Upper lobe of left lung (tissue), 6 donors: ENCODE results near the gene MBD5. TPM values are rescaled to one million over a fixed set of nuclear protein-coding genes. Genes with fewer than 3 reads are reported as not detected.

Experiments
- ATAC-seq, 2 donors: fragments of 200-7000 bp; cut with Tn5 transposase; one replicate each; pipeline ENCODE4 v1.9.1; 2022; ENCODE audit warnings: mild to moderate bottlenecking in 2 of 2, moderate library complexity in 2 of 2; ENCODE audit not compliant: low FRiP score in 2 of 2
- DNase-seq, 2 donors: peaks; one replicate each; pipeline ENCODE4 v3.0.0-alpha.2; 2019 to 2020
- H3K27ac ChIP-seq, 4 donors: fragments of 200-600 bp; sonication (generic); one replicate each; pipeline ENCODE4 v1.5.1; 2016 to 2019
- H3K27me3 ChIP-seq, 4 donors: fragments of 200-600 bp; sonication (generic); one replicate each; pipeline ENCODE4 v1.5.1; 2017 to 2019
- H3K36me3 ChIP-seq, 4 donors: fragments of 200-600 bp; sonication (generic); one replicate each; pipeline ENCODE4 v1.5.1; 2016 to 2019
- H3K4me1 ChIP-seq, 4 donors: fragments of 200-600 bp; sonication (generic); one replicate each; pipeline ENCODE4 v1.5.1; 2018 to 2019
- H3K4me3 ChIP-seq, 4 donors: fragments of 200-600 bp; sonication (generic); one replicate each; pipeline ENCODE4 v1.5.1; 2017 to 2019; ENCODE audit warnings: mild to moderate bottlenecking in 2 of 4, moderate library complexity in 1 of 4
- H3K9me3 ChIP-seq, 4 donors: fragments of 200-600 bp; sonication (generic); one replicate each; pipeline ENCODE4 v1.5.1; 2018 to 2019
- CTCF ChIP-seq, 6 experiments: fragments of 450-650 bp in 4 of 6; fragments of 200-600 bp in 2 of 6; sonication (generic) in 2 of 6; IDR thresholded peaks; one replicate each; pipeline ENCODE4 v1.5.1; 2016 to 2019; ENCODE audit warnings: antibody characterized with exemption in 6 of 6
- EP300 ChIP-seq, 4 donors: sonication (generic); formaldehyde crosslinking; IDR thresholded peaks; one replicate each; pipeline ENCODE4 v1.5.1; 2017; ENCODE audit warnings: antibody characterized with exemption in 4 of 4, control low read depth in 2 of 4
- POLR2A ChIP-seq, 4 donors: fragments of 450-650 bp; IDR thresholded peaks; one replicate each; pipeline ENCODE4 v1.5.1; 2016 to 2017; ENCODE audit warnings: antibody characterized with exemption in 4 of 4, mild to moderate bottlenecking in 2 of 4
- POLR2AphosphoS5 ChIP-seq, 2 donors: sonication (generic); formaldehyde crosslinking; IDR thresholded peaks; one replicate each; pipeline ENCODE4 v1.5.1; 2017; ENCODE audit warnings: antibody characterized with exemption in 2 of 2
- WGBS, 2 donors: methylation state at CpG; one replicate each; pipeline ENCODE4 v1.1.5; 2017 to 2018; 5-methylcytosine and 5-hydroxymethylcytosine counted together
- total RNA-seq, 6 donors: library from RNA; depleted of rRNA in 4 of 6; stranded (reverse); fragments of >200 nt in 4 of 6; gene quantifications; one replicate each; pipeline versions ENCODE4 v1.1.0 to v1.2.1, GENCODE V29; 2016 to 2021
- donor health status: DM: no; HTN: no; CAD: no; lungs with moderate emphysema.
- donor health status: DM: no; HTN: yes; CAD: no; lungs with severe emphysema.

Gene MBD5
- total RNA-seq, 6 donors from 2014 or later = 22.6 to 99.5 (median 27.5) TPM

- ATAC-seq = no peak
- 84 to 88% methylated on average over 2 of the region's 2 CpGs for WGBS, 2 donors
- TF ChIP-seq EP300 (IDR thresholded peaks at IDR 0.05) (no peak), POLR2A (IDR thresholded peaks at IDR 0.05) (no peak), CTCF (IDR thresholded peaks at IDR 0.05) (no peak), POLR2AphosphoS5 (IDR thresholded peaks at IDR 0.05) (no peak)
- no peaks in the 10 kb centered on the region for H3K4me1 ChIP-seq
- no peak for DNase-seq
- H3K27me3 ChIP-seq = no peaks in the 10 kb centered on the region
- H3K9me3 ChIP-seq = no peaks in the 10 kb centered on the region
- no peak overlapping the region for H3K4me3 ChIP-seq
- H3K36me3 ChIP-seq = no peaks in the 10 kb centered on the region
- H3K27ac ChIP-seq = no peak overlapping the region
Observed at GRCh38 chr2:148263890-148264289, 243.0 kb downstream of the MBD5 start.

DNA sequence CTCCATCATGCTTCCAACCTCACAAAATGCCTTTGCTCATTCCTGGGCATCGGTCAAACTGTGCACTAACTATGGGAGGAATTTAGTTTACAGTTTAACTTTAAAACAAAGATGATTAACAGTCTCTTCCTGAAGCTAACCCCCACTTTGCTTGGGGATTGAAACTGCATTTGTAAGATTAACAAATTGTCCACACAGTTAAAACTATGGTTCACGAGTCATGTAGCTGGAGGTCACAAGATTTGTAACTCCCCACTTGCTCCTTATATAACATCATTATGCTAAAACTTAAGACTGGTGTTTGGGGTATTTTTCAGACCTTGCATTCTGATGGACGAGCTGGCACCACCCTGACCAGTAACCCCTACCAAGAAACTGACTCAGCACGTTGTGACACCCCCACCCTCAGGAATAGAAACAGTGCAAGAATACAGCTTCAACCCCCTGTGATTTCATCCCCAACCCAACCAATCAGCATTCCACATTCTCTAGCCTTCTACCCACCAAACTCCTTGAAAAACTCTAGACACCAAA, 252.3 kb downstream of the MBD5 start:
- Histone ChIP-seq H3K36me3 (no peaks in the 10 kb centered on the region), H3K27me3 (no peaks in the 10 kb centered on the region), H3K9me3 (no peaks in the 10 kb centered on the region), H3K27ac (no peak overlapping the region), H3K4me1 (no peaks in the 10 kb centered on the region), H3K4me3 (no peak overlapping the region)
- DNase-seq = no peak
- TF ChIP-seq EP300 (IDR thresholded peaks at IDR 0.05) = no peak
- no peak for TF ChIP-seq POLR2AphosphoS5 (IDR thresholded peaks at IDR 0.05)
- no peak for TF ChIP-seq CTCF (IDR thresholded peaks at IDR 0.05)
- no peak for ATAC-seq
- WGBS, 2 donors = 60 to 68% methylated on average over 4 of the region's 4 CpGs

DNA sequence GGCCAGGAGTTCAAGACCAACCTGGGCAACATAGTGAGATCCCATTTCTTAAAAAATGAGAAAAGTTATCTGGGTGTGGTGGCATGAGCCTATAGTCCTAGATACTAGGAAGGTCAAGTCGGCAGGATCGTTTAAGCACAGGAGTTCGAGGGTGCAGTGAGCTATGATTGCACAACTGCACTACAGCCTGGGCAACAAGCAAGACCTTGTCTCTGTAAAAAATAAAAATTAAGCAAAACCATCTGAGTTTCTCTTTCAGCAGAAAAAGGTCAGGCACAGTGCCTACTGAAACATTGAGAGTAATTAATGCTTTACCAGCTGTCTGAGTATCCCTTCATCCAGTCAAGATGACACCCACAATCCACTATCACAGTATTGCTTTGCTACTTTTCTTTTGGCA, 258.3 kb downstream of the MBD5 start:
- Histone ChIP-seq H3K27ac (no peak overlapping the region), H3K36me3 (no peaks in the 10 kb centered on the region), H3K9me3 (no peaks in the 10 kb centered on the region), H3K4me3 (no peak overlapping the region), H3K4me1 (no peaks in the 10 kb centered on the region), H3K27me3 (no peaks in the 10 kb centered on the region)
- WGBS, 2 donors = 75 to 90% methylated on average over 3 of the region's 3 CpGs
- DNase-seq (no peak), ATAC-seq (no peak)
- TF ChIP-seq POLR2AphosphoS5 (IDR thresholded peaks at IDR 0.05) (no peak), CTCF (IDR thresholded peaks at IDR 0.05) (no peak), POLR2A (IDR thresholded peaks at IDR 0.05) (no peak), EP300 (IDR thresholded peaks at IDR 0.05) (no peak)

DNA sequence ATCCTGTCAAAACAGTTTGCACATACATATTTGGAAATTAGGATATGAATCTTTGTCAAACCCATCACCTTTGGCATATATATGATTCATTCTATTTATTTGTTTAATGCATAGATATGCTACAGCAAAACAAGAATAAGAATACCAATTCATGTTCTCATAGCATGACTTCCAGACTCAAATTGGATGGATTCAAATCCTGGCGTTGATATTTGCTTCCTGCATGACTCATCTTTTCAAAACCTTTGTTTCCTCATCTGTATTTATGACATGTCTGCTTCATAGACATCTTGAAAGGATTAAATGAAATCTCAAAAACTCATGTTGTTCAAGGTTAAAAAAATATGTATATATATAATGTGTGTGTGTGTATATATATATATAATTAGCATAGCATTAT, 261.3 kb downstream of the MBD5 start:
- H3K4me1 ChIP-seq = no peaks in the 10 kb centered on the region
- no peaks in the 10 kb centered on the region for H3K36me3 ChIP-seq
- no peaks in the 10 kb centered on the region for H3K27me3 ChIP-seq
- ATAC-seq (no peak), DNase-seq (no peak)
- TF ChIP-seq EP300 (IDR thresholded peaks at IDR 0.05) = no peak
- TF ChIP-seq POLR2A (IDR thresholded peaks at IDR 0.05) = no peak
- TF ChIP-seq POLR2AphosphoS5 (IDR thresholded peaks at IDR 0.05) = no peak
- no peak for TF ChIP-seq CTCF (IDR thresholded peaks at IDR 0.05)
- WGBS, 2 donors = 49 to 63% methylated on average over 1 of the region's 1 CpG
- no peak overlapping the region for H3K4me3 ChIP-seq
- no peaks in the 10 kb centered on the region for H3K9me3 ChIP-seq
- no peak overlapping the region for H3K27ac ChIP-seq

- no peaks in the 10 kb centered on the region for H3K9me3 ChIP-seq
- no peak overlapping the region for H3K27ac ChIP-seq
- 76 to 87% methylated on average over 2 of the region's 2 CpGs for WGBS, 2 donors
- H3K4me1 ChIP-seq = no peaks in the 10 kb centered on the region
- ATAC-seq = no peak
- H3K27me3 ChIP-seq = no peaks in the 10 kb centered on the region
- H3K4me3 ChIP-seq = no peak overlapping the region
- TF ChIP-seq POLR2A (IDR thresholded peaks at IDR 0.05) = no peak
- TF ChIP-seq CTCF (IDR thresholded peaks at IDR 0.05) = no peak
- TF ChIP-seq EP300 (IDR thresholded peaks at IDR 0.05) = no peak
- no peak for TF ChIP-seq POLR2AphosphoS5 (IDR thresholded peaks at IDR 0.05)
- DNase-seq = no peak
- no peaks in the 10 kb centered on the region for H3K36me3 ChIP-seq
Observed at GRCh38 chr2:148292431-148292830, 271.5 kb downstream of the MBD5 start.
